NCI-H526 (cell line): ENCODE results near the gene PCSK1N.
"Not testable (repeated sequence)": the region's sequence is repeated elsewhere in the genome, so short reads cannot be mapped to it uniquely, and the experiment has no call there.

Experiments
- DNase-seq, 2 experiments: peaks; one replicate each; lab custom pipeline; 2025; lab: John Stamatoyannopoulos, UW

The PCSK1N gene

GRCh38 chrX:48823053-48823452 lies 12.4 kb downstream of the PCSK1N start:
- no peak for DNase-seq

GRCh38 chrX:48819394-48819793 lies 16.0 kb downstream of the PCSK1N start:
- DNase-seq: not testable (repeated sequence)

- DNase-seq: no peak
Measured at GRCh38 chrX:48818866-48819265, 16.5 kb downstream of the PCSK1N start.

GRCh38 chrX:48818098-48818497 lies 17.3 kb downstream of the PCSK1N start:
- no peak for DNase-seq

GRCh38 chrX:48816014-48816810 lies 19.2 kb downstream of the PCSK1N start:
- no peak for DNase-seq

- DNase-seq: no peak
Measured at GRCh38 chrX:48815266-48815665, 20.1 kb downstream of the PCSK1N start.

GRCh38 chrX:48814722-48815121 lies 20.7 kb downstream of the PCSK1N start:
- no peak for DNase-seq

- no peak for DNase-seq
Measured at GRCh38 chrX:48813644-48814043, 21.8 kb downstream of the PCSK1N start.

GRCh38 chrX:48806081-48806480 lies 29.3 kb downstream of the PCSK1N start:
- DNase-seq: no peak

- DNase-seq: no peak
Measured at GRCh38 chrX:48802905-48803200, 32.6 kb downstream of the PCSK1N start.

GRCh38 chrX:48802089-48802904 lies 33.1 kb downstream of the PCSK1N start:
- peak; percentile 85 to 89 for DNase-seq

GRCh38 chrX:48801280-48802088 lies 33.9 kb downstream of the PCSK1N start, which contains the start of gene HDAC6:
HDAC6 (plus strand) TSS chrX:48802067; CDS start chrX:48802693, 626 bp downstream.
- DNase-seq: peak; percentile 98

GRCh38 chrX:48800574-48801279 lies 34.7 kb downstream of the PCSK1N start:
- no peak for DNase-seq

- DNase-seq: no peak
Measured at GRCh38 chrX:48798318-48798717, 37.1 kb downstream of the PCSK1N start.

GRCh38 chrX:48794911-48795515 lies 40.4 kb downstream of the PCSK1N start:
- DNase-seq: no peak

- DNase-seq: no peak
Measured at GRCh38 chrX:48794340-48794910, 41.0 kb downstream of the PCSK1N start.

- no peak for DNase-seq
Measured at GRCh38 chrX:48793935-48794334, 41.5 kb downstream of the PCSK1N start.

- DNase-seq: no peak
Measured at GRCh38 chrX:48792219-48792618, 43.2 kb downstream of the PCSK1N start.

- DNase-seq: no peak
Measured at GRCh38 chrX:48791063-48791820, 44.2 kb downstream of the PCSK1N start.

- DNase-seq: no peak
Measured at GRCh38 chrX:48790477-48790876, 44.9 kb downstream of the PCSK1N start.
